Cardiac fibroblast (primary cell): Measurements from ENCODE around the gene PRSS36.

Experiments
- DNase-seq, 2 donors: peaks; one replicate each; pipeline versions ENCODE4 v3.0.0 to v3.0.0-alpha.2; 2010; ENCODE audit warnings: low read depth in 2 of 2
- H3K4me3 ChIP-seq, 2 donors: replicated peaks in 1 of 2; 1 replicate in 1 of 2; 2 replicates in 1 of 2; pipeline ENCODE4 v1.5.1; 2011; ENCODE audit warnings: low read depth in 2 of 2, low read length in 2 of 2, mild to moderate bottlenecking in 2 of 2, moderate library complexity in 1 of 2
- CTCF ChIP-seq: IDR thresholded peaks from one replicate; pipeline ENCODE4 v1.5.1; 2011; ENCODE audit warnings: low read depth, mild to moderate bottlenecking, low read length, inconsistent platforms

PRSS36 gene

GRCh38 chr16:31110106-31111034 is 39.5 kb downstream of the PRSS36 start:
- DNase-seq, result no peak
- TF ChIP-seq CTCF, result no peak
- H3K4me3 ChIP-seq, result no peak overlapping the region

- no peak for DNase-seq
- TF ChIP-seq CTCF, result no peak
- peak overlapping the region in 1 of 2 donors; percentile 95 for H3K4me3 ChIP-seq
These were observed 40.2 kb downstream of the PRSS36 start for GRCh38 chr16:31109622-31110021.

- H3K4me3 ChIP-seq, result peak overlapping the region; percentile 81 to 95
- TF ChIP-seq CTCF, result no peak
- DNase-seq, result no peak
These were observed 40.9 kb downstream of the PRSS36 start for GRCh38 chr16:31108794-31109558.

GRCh38 chr16:31108035-31108793 is 41.7 kb downstream of the PRSS36 start, which contains the start of gene BCKDK:
Gene BCKDK, plus strand, starts transcription at chr16:31108386. Its CDS starts 838 bp downstream, at chr16:31109224.
- TF ChIP-seq CTCF, result no peak
- DNase-seq, result peak; percentile 66 to 73
- peak within 1 kb of the TSS; percentile 81 to 95 for H3K4me3 ChIP-seq

- no peak overlapping the region for H3K4me3 ChIP-seq
- TF ChIP-seq CTCF, result no peak
- no peak for DNase-seq
These were observed 42.4 kb downstream of the PRSS36 start for GRCh38 chr16:31107465-31107867.

GRCh38 chr16:31106509-31107464 is 43.1 kb downstream of the PRSS36 start:
- H3K4me3 ChIP-seq, result no peak overlapping the region
- TF ChIP-seq CTCF, result no peak
- DNase-seq, result no peak
